ENCODE data around the gene VAMP7.

VAMP7 gene

DNA sequence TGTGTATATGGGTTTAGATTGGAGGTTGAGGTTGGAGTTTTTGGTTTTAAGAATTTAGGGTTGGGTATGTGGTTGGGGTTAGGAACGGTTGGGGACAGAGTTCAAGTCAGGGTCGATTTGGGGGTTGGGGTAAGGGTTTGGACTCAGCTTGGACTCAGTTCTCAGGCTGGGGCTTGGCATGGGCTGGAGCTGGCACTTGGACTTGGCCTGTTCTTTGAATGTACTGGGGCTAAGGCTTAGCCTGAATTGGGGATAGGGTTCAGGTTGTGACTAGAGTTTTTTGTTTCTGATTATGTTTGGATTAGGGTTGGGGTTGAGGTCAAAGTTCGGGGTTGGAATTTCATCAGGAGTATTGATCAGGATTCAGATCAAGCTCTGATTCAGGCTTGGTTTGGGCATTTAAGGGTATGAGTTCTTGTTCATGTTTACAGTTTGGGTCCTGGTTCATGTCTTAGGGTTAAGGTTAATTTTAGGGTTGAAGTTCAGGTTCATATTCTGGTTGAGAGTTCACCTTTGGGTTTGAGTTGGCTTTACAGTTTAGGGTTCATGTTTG, 70.2 kb downstream of the VAMP7 start:
- TF ChIP-seq GABPA (IDR thresholded peaks at IDR 0.05; ENCODE audit: low read depth) (no peak), POLR2AphosphoS5 (IDR thresholded peaks at IDR 0.05; ENCODE audit: low read depth) (no peak), SPI1 (IDR thresholded peaks at IDR 0.05; ENCODE audit: borderline replicate concordance, low read depth) (no peak)
- TF ChIP-seq, protein P1, sequence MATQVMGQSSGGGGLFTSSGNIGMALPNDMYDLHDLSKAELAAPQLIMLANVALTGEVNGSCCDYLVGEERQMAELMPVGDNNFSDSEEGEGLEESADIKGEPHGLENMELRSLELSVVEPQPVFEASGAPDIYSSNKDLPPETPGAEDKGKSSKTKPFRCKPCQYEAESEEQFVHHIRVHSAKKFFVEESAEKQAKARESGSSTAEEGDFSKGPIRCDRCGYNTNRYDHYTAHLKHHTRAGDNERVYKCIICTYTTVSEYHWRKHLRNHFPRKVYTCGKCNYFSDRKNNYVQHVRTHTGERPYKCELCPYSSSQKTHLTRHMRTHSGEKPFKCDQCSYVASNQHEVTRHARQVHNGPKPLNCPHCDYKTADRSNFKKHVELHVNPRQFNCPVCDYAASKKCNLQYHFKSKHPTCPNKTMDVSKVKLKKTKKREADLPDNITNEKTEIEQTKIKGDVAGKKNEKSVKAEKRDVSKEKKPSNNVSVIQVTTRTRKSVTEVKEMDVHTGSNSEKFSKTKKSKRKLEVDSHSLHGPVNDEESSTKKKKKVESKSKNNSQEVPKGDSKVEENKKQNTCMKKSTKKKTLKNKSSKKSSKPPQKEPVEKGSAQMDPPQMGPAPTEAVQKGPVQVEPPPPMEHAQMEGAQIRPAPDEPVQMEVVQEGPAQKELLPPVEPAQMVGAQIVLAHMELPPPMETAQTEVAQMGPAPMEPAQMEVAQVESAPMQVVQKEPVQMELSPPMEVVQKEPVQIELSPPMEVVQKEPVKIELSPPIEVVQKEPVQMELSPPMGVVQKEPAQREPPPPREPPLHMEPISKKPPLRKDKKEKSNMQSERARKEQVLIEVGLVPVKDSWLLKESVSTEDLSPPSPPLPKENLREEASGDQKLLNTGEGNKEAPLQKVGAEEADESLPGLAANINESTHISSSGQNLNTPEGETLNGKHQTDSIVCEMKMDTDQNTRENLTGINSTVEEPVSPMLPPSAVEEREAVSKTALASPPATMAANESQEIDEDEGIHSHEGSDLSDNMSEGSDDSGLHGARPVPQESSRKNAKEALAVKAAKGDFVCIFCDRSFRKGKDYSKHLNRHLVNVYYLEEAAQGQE (IDR thresholded peaks at IDR 0.05; ENCODE audit: insufficient replicate concordance, low read depth), result no peak
- TF ChIP-seq, protein P2, sequence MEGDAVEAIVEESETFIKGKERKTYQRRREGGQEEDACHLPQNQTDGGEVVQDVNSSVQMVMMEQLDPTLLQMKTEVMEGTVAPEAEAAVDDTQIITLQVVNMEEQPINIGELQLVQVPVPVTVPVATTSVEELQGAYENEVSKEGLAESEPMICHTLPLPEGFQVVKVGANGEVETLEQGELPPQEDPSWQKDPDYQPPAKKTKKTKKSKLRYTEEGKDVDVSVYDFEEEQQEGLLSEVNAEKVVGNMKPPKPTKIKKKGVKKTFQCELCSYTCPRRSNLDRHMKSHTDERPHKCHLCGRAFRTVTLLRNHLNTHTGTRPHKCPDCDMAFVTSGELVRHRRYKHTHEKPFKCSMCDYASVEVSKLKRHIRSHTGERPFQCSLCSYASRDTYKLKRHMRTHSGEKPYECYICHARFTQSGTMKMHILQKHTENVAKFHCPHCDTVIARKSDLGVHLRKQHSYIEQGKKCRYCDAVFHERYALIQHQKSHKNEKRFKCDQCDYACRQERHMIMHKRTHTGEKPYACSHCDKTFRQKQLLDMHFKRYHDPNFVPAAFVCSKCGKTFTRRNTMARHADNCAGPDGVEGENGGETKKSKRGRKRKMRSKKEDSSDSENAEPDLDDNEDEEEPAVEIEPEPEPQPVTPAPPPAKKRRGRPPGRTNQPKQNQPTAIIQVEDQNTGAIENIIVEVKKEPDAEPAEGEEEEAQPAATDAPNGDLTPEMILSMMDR (IDR thresholded peaks at IDR 0.05; ENCODE audit: insufficient read depth, low read length), result no peak
- Histone ChIP-seq H3K27me3 (ENCODE audit: insufficient read depth, poor library complexity, severe bottlenecking) (no peaks in the 10 kb centered on the region), H3K4me3 (replicated peaks; ENCODE audit: insufficient read depth, low read length) (no peak overlapping the region), H3K27ac (replicated peaks) (no peak overlapping the region)
- DNase-seq (ENCODE audit: low read depth in 1 of 2, low spot score in 1 of 2), result no peak

DNA sequence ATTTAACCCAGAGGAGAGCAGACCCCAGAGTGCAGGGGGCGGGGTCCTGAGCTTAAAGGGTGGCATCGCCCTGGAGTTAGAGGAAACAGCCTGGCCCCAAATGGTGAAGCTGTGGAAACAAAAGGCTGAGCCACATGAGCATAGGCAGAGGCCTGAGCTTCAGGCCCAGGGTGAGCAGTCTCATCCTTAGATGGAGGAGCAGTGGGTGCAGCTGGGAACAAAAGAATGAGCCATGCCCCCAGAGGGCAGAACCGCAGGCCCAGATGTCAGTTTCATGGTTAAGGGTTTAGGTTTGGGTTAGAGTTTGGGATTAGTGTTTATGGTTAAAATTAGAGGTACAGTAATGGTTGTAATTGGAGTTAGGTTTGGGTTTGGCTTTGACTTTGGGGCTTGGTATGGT, 71.9 kb downstream of the VAMP7 start:
- Histone ChIP-seq H3K27ac (replicated peaks) (no peak overlapping the region), H3K4me3 (replicated peaks; ENCODE audit: insufficient read depth, low read length) (no peak overlapping the region), H3K27me3 (ENCODE audit: insufficient read depth, poor library complexity, severe bottlenecking) (no peaks in the 10 kb centered on the region)
- DNase-seq (ENCODE audit: low read depth in 1 of 2, low spot score in 1 of 2), result no peak
- TF ChIP-seq, protein P1 (IDR thresholded peaks at IDR 0.05; ENCODE audit: insufficient replicate concordance, low read depth), result no peak
- TF ChIP-seq SPI1 (IDR thresholded peaks at IDR 0.05; ENCODE audit: borderline replicate concordance, low read depth) (no peak), GABPA (IDR thresholded peaks at IDR 0.05; ENCODE audit: low read depth) (no peak)
- TF ChIP-seq, protein P2 (IDR thresholded peaks at IDR 0.05; ENCODE audit: insufficient read depth, low read length), result no peak

DNA sequence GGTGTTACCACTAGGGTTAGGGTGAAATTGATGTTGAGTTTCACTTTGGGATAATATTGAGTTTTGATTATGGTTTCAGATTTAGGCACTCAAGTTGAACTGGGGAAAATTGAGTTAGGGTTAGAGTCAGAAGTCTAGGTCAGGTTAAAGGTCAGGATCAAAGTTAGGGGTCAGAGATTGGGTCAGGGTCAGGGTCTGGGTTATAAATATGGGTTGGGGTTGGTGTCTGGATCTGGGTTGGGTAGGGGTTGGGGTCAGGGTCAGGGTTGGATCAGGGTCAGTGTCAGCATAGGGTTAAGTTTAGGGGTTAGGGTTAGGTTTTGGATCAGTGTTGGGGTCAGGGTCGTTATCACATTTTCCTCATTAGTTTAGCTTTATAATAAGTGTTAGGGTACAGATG, 73.6 kb downstream of the VAMP7 start:
- DNase-seq (ENCODE audit: low read depth in 1 of 2, low spot score in 1 of 2), result no peak
- no peaks in the 10 kb centered on the region for H3K27me3 ChIP-seq (ENCODE audit: insufficient read depth, poor library complexity, severe bottlenecking)
- TF ChIP-seq POLR2AphosphoS5 (IDR thresholded peaks at IDR 0.05; ENCODE audit: low read depth) (no peak), SPI1 (IDR thresholded peaks at IDR 0.05; ENCODE audit: borderline replicate concordance, low read depth) (no peak), GABPA (IDR thresholded peaks at IDR 0.05; ENCODE audit: low read depth) (no peak)
- TF ChIP-seq, protein P1 (IDR thresholded peaks at IDR 0.05; ENCODE audit: insufficient replicate concordance, low read depth), result no peak
- TF ChIP-seq, protein P2 (IDR thresholded peaks at IDR 0.05; ENCODE audit: insufficient read depth, low read length), result no peak

More for the DNA sequence above, 73.6 kb downstream of the VAMP7 start:
- Histone ChIP-seq H3K27ac (replicated peaks) (no peak overlapping the region), H3K4me3 (replicated peaks; ENCODE audit: insufficient read depth, low read length) (no peak overlapping the region)

All from HL-60 (cell line).